Measurements from ENCODE around the gene HPS1.

HPS1 gene

GRCh38 chr10:98411166-98411565, 35.6 kb downstream of the HPS1 start:
- DNase-seq: no peak

GRCh38 chr10:98410759-98411158, 36.0 kb downstream of the HPS1 start:
- DNase-seq: no peak

GRCh38 chr10:98410135-98410743, 36.5 kb downstream of the HPS1 start:
- no peak for DNase-seq

GRCh38 chr10:98408799-98409198, 37.9 kb downstream of the HPS1 start:
- DNase-seq: no peak

GRCh38 chr10:98407744-98408241, 38.9 kb downstream of the HPS1 start:
- DNase-seq: no peak

GRCh38 chr10:98407017-98407743, 39.6 kb downstream of the HPS1 start:
- DNase-seq: no peak

GRCh38 chr10:98405422-98405821, 41.3 kb downstream of the HPS1 start:
- no peak for DNase-seq

GRCh38 chr10:98404571-98405359, 42.0 kb downstream of the HPS1 start:
- DNase-seq: no peak

- DNase-seq: no peak
These were observed 42.8 kb downstream of the HPS1 start for GRCh38 chr10:98403812-98404504.

GRCh38 chr10:98402931-98403718, 43.6 kb downstream of the HPS1 start:
- DNase-seq: no peak

GRCh38 chr10:98402478-98402877, 44.3 kb downstream of the HPS1 start:
- no peak for DNase-seq

GRCh38 chr10:98400482-98400881, 46.3 kb downstream of the HPS1 start:
- DNase-seq: no peak

GRCh38 chr10:98399784-98400183, 47.0 kb downstream of the HPS1 start:
- no peak for DNase-seq

- DNase-seq: no peak
These were observed 49.6 kb downstream of the HPS1 start for GRCh38 chr10:98397089-98397600.

- DNase-seq: no peak
These were observed 50.4 kb downstream of the HPS1 start for GRCh38 chr10:98396096-98397063.

GRCh38 chr10:98394851-98395440, 51.8 kb downstream of the HPS1 start:
- no peak for DNase-seq

GRCh38 chr10:98391578-98391991, 55.1 kb downstream of the HPS1 start:
- DNase-seq: no peak

- DNase-seq: no peak
These were observed 55.7 kb downstream of the HPS1 start for GRCh38 chr10:98391065-98391464.

GRCh38 chr10:98390406-98390805, 56.3 kb downstream of the HPS1 start:
- no peak for DNase-seq

GRCh38 chr10:98389398-98389797, 57.3 kb downstream of the HPS1 start:
- DNase-seq: no peak
